Activated naive CD8-positive, alpha-beta T cell treated with anti-CD3 and anti-CD28 coated beads, Interleukin-2, amount 50 U/mL, for 24 hours (primary cell): Measurements from ENCODE around the gene LRRC15.

Experiments used
- ATAC-seq: fragments of 150-1000 bp; cut with Tn5 transposase; one replicate; pipeline ENCODE4 v1.10.0; 2021
- DNase-seq: peaks from one replicate; pipeline ENCODE4 v3.0.0; 2021
- H3K27ac Mint-ChIP-seq: one replicate; pipeline ENCODE4 v1.8.0; 2021; ENCODE audit warnings: mild to moderate bottlenecking, mixed read lengths
- H3K27me3 Mint-ChIP-seq: one replicate; pipeline ENCODE4 v1.8.0; 2021; ENCODE audit warnings: mixed read lengths
- H3K36me3 Mint-ChIP-seq: one replicate; pipeline ENCODE4 v1.8.0; 2021; ENCODE audit warnings: low read depth, mixed read lengths
- H3K4me1 Mint-ChIP-seq: one replicate; pipeline ENCODE4 v1.8.0; 2021; ENCODE audit warnings: mixed read lengths
- H3K4me3 Mint-ChIP-seq: one replicate; pipeline ENCODE4 v1.8.0; 2021; ENCODE audit warnings: mild to moderate bottlenecking, moderate library complexity, mixed read lengths
- H3K9me3 Mint-ChIP-seq: one replicate; pipeline ENCODE4 v1.8.0; 2021; ENCODE audit warnings: mixed read lengths

Gene LRRC15

DNA sequence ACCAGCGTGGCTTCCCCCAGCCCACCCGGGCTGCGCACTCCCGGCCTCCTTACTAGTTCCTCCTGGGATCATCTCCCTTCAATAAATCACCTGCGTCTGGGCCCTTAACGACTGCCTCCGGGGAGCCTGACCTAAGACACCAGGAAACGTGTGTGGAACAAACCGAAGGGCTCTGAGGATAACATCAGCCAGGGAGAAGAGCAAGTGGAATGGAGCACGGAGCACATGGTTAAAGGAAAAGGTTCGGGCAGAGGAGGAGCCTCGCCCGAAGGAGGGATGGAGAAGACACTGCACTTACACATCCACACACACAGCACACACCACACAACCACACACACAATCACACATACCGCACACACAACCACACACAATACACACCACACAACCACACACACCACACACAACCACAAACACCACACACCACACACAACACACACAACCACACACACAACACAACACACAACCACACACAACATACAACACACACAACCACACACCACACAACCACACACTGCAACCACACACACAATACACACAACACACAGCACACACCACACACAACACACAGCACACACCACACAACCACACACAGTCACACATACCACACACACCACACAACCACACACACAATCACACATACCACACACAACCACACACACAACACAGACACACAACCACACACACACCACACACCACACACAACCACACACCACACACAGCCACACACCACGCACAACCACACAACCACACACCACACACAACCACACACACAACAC lies 43.2 kb downstream of the LRRC15 start:
- H3K4me1 Mint-ChIP-seq, result peaks cover 6% of the 10 kb centered on the region
- peaks cover 16% of the 10 kb centered on the region for H3K27me3 Mint-ChIP-seq
- no peaks in the 10 kb centered on the region for H3K9me3 Mint-ChIP-seq
- DNase-seq (no peak), ATAC-seq (no peak)
- H3K36me3 Mint-ChIP-seq, result no peaks in the 10 kb centered on the region
- H3K27ac Mint-ChIP-seq, result no peak overlapping the region
- no peak overlapping the region for H3K4me3 Mint-ChIP-seq

DNA sequence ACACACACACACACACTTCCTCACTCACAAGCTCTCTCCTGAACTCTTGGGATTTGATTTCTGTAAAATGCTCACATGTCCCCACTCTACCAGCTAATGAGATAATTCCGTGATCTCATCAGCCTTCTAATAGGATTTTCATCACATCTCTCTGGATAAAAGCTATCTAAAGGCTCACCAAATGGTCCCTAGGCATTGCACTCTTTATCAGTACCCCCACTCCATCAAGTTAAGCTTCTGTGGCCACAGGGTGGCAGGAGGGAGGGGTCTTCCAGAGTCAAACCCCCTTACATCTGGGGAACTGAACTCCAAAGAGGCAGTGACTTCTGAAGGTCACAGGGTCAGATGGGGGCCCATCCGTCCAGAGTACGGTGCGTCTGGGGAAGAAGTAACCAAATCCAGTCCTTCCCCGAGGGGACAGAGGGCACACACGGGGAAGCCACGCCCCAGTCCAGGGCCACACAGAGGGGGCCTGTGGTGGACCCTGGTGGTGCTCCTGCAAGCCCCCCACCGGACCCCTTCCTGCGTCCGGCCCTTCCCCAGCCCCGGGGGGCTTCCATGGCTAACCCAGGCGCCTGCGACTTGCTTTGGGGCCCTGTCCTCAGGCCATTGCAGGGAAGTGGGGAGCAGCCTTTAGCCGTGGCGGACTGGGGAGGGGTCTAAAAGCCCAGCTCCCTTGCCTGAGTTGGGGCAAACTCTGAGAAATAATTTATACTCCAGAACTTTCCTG lies 44.0 kb downstream of the LRRC15 start:
- Mint-ChIP-seq H3K36me3 (no peaks in the 10 kb centered on the region), H3K27ac (no peak overlapping the region), H3K9me3 (no peaks in the 10 kb centered on the region), H3K4me1 (peaks cover 6% of the 10 kb centered on the region), H3K4me3 (no peak overlapping the region), H3K27me3 (peaks cover 9% of the 10 kb centered on the region)
- DNase-seq (no peak), ATAC-seq (no peak)

DNA sequence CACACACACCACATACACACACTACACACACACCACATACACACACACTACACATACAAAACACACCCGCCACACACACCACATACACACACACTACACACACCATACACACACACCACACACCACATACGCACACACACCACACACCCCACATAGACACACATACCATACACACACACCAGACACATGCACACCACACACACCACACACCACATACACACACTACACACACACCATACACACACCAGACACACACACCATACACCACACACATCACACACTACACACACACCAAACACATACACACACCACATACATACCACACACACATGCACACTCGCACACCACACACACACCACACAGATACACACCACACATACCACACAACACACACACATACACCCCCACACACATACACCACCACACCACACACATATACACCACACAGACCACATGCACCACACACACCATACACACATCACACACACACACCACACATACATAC lies 44.7 kb downstream of the LRRC15 start:
- Mint-ChIP-seq H3K36me3 (no peaks in the 10 kb centered on the region), H3K4me3 (no peak overlapping the region), H3K4me1 (peaks cover 6% of the 10 kb centered on the region), H3K9me3 (no peaks in the 10 kb centered on the region), H3K27me3 (peaks cover 9% of the 10 kb centered on the region), H3K27ac (no peak overlapping the region)
- DNase-seq, result no peak
- no peak for ATAC-seq

DNA sequence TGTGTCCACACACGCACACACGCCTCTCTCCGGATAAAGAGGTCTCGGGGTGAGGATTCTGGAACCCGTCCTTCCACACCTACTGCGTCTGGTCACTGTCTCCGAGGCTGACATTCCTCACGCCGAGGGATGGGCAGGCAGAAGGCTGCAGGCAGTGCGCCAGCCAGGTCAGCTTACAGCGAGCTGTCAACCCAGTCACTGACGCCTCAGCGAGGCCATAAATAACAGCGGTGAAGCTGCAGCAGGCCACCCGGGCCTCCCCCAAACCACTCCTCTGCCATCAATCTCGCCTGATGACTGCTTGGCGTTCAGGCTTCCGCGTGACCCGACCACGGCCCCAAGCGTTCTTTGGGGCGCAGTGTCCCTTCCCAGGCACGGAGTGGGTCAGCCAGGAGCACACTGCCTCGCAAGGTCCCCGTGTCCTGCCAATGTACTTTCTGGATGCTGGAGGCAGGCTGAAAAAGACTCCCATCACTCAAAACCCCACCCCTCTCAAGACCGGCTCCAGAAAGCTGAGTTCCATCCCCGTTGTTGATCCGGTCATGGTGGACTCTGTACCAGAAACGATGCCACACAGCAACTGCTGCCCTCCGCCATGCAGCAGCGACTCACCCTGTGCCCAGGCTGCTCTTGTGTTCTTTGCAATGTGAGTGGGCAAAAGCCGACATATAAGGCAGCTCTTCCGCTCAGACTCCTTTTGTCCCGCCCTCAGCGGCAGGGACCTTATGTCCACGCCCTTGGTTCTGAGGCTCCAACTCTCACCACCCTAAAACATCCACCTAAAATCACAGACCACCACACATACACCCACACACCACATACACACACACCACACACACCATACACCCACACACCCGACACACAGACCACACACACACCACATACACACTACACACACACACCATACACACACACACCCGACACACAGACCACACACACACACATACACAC lies 45.5 kb downstream of the LRRC15 start:
- peak; percentile 20 for DNase-seq
- no peaks in the 10 kb centered on the region for H3K36me3 Mint-ChIP-seq

DNA sequence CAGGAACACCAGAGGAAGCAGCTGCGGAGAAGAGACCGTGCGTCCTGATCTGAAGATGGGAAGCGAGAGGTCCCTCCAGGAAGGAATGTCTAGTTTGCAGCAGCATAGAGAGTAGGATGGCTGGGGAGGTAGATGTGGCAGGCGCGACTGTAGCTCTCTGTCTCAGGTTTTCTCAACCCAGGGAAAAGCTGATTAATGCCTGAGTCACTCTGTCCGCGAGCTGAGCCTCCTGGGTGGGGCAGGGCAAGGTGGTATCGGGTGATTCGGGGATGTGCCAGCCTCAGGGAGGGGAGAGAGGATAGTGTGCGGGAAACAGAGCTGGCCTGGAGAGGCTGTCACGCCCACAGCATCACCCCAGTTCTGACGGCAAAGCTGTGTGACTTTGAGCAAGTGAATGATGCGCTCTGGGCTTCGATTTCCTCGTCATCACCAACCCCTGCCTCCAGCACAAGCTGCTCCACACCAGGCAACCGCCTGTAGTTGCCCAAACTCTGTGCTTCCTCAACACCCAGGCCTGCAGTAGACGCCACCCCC lies 46.8 kb downstream of the LRRC15 start:
- peak; percentile 75 for ATAC-seq
- peaks cover 6% of the 10 kb centered on the region for H3K4me1 Mint-ChIP-seq
- no peak overlapping the region for H3K27ac Mint-ChIP-seq
- H3K9me3 Mint-ChIP-seq, result no peaks in the 10 kb centered on the region
- no peaks in the 10 kb centered on the region for H3K36me3 Mint-ChIP-seq
- DNase-seq, result peak; percentile 34
- peaks cover 12% of the 10 kb centered on the region for H3K27me3 Mint-ChIP-seq
- no peak overlapping the region for H3K4me3 Mint-ChIP-seq

More for the DNA sequence above, 45.5 kb downstream of the LRRC15 start:
- peak; percentile 43 for ATAC-seq
- H3K27ac Mint-ChIP-seq, result no peak overlapping the region
- H3K4me3 Mint-ChIP-seq, result no peak overlapping the region
- no peaks in the 10 kb centered on the region for H3K9me3 Mint-ChIP-seq
- peaks cover 6% of the 10 kb centered on the region for H3K4me1 Mint-ChIP-seq
- H3K27me3 Mint-ChIP-seq, result peaks cover 9% of the 10 kb centered on the region

DNA sequence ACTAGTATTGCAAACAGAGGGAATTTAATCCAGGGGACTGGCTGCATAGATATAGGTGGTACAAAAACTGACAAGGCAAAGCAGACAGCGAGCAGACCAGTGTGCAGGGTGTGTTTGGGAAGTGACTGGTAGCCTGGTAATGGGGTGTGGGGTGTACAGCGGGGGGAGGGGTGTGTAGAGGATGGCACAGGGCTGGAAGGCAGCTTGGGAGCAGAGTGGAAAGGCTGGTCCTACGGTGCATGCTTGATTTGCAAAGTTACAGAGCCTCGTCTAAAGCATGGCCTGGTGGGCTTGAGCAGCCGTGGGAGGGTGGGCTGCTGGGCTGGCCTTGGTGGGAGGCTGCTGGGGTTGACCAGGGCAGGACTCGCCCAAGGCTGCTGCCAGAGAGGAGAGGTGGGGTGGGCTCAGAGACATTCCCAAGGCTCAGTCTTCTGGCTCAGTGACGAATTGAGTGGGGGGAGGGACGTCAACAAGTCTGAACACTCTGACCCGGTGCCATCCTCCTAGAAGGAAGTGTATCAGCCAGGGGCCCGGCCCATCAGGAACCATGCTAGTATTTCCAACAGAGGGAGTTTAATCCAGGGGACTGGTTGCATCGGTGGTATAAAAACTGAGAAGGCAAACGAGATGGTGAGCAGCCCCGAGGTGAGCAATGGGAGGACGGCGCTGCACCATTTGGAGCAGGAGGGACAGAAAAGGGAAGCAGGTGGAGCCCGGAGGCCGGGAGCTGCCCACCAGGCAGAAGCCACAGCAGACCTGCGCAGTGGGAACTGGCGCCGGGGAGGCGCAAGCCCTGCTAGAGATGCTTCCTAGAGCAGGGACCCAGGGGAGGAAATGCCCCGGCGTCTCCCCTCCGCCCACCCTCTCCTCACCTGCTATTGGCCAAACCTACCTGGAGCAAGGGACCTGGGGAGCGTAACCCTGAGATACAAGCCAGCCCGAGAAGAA lies 47.6 kb downstream of the LRRC15 start:
- DNase-seq, result no peak
- no peaks in the 10 kb centered on the region for H3K9me3 Mint-ChIP-seq
- H3K36me3 Mint-ChIP-seq, result no peaks in the 10 kb centered on the region
- no peak overlapping the region for H3K27ac Mint-ChIP-seq
- peaks cover 6% of the 10 kb centered on the region for H3K4me1 Mint-ChIP-seq
- no peak for ATAC-seq
- H3K27me3 Mint-ChIP-seq, result peaks cover 20% of the 10 kb centered on the region
- no peak overlapping the region for H3K4me3 Mint-ChIP-seq

DNA sequence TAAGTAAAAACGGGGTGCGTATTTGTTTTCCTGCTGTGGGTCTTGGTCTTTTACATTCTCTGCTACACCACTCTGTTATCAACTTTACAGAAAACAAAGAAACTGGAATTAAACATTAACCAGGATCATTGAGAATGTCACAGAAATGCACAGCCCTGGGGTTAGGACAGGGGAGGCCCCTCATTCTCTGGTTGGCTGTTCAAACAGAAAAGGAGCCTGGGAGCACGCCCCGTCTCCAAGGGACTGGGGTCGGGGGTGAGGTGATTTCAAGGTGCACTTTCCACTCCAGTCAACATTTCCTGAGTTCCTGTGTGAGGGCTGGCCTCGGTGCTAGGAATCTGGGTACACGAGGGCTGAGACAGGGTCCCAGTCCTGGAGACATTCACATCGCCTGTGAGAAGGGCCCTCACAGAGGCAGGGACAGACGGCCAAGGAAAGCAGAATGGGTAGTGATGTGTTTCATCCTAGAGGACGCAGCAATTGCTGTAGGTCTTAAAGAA lies 48.7 kb downstream of the LRRC15 start:
- Mint-ChIP-seq H3K9me3 (no peaks in the 10 kb centered on the region), H3K36me3 (no peaks in the 10 kb centered on the region), H3K4me3 (no peak overlapping the region), H3K27me3 (peaks cover 30% of the 10 kb centered on the region), H3K4me1 (peaks cover 12% of the 10 kb centered on the region), H3K27ac (no peak overlapping the region)
- DNase-seq (no peak), ATAC-seq (no peak)

DNA sequence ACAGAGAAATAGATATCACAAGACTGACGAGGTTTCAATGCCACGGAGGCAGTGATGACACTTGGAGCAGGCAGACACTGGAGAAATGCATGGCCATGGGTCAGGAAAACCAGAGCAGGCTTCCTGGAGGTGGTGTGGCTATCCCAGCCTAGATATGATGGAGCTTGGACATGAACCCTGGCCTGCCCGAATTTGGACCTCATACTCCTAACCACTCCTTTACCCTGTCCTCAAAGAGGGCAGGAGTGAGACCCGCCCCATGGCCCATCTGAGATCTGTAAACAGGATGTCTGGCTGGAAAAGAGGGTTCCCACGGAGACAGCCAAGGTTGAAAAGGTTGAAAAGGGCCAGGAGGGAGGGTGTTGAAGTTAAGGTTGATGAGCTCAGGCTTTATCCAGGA lies 49.4 kb downstream of the LRRC15 start:
- DNase-seq (no peak), ATAC-seq (no peak)
- Mint-ChIP-seq H3K27me3 (peaks cover 33% of the 10 kb centered on the region), H3K27ac (no peak overlapping the region), H3K4me1 (peaks cover 15% of the 10 kb centered on the region), H3K4me3 (no peak overlapping the region), H3K36me3 (no peaks in the 10 kb centered on the region), H3K9me3 (no peaks in the 10 kb centered on the region)

DNA sequence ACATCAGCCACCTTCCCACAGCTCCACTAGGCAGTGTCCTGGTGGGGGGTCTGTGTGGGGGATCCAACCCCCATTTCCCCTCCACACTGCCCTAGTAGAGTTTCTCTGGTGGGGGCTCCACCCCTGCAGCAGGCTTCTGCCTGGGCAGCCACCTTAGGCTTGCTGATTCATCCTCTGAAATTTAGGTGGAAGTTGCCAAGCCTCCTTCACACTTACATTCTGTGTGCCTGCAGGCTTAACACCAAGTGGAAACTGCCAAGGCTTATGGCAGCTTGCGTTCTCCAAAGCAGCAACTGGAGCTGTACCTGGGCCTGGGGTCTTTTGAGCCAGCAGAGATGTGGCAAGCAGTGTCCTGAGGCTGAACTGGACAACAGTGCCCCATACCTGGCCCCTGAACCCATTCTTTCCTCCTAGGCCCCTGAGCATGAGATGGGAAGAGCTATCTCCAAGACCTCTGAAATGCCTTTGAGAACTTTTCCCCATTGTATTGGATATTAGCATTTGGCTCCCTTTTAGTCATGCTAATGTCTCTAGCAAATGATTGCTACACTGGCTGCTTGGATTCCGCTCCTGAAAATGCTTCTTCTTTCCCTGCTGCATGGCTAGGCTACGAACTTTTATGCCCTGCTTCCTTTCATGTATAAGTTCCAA lies 50.9 kb downstream of the LRRC15 start:
- Mint-ChIP-seq H3K36me3 (no peaks in the 10 kb centered on the region), H3K4me1 (peaks cover 17% of the 10 kb centered on the region), H3K27ac (no peak overlapping the region), H3K4me3 (no peak overlapping the region), H3K27me3 (peaks cover 41% of the 10 kb centered on the region), H3K9me3 (no peaks in the 10 kb centered on the region)
- ATAC-seq (no peak), DNase-seq (no peak)

DNA sequence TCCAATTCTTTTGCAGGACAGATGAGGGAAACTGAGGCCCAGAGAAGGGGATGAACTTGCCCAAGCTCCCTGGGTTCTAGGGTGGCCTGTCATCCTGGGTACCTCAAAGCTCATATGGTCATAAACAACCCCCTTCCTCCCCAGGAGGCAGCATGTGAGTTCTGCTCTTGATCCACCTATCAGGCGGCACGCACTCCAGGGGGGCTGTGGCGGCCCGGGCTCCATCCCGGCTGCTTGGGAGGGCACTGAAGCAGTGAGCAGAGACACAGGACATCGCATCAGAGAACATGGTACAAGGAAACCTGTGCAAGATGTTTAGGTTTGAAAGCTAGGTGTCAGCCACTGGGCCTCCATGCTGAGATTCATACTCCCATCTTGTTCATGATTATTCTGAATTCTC lies 52.6 kb downstream of the LRRC15 start:
- DNase-seq, result no peak
- Mint-ChIP-seq H3K27me3 (peaks cover 45% of the 10 kb centered on the region), H3K9me3 (no peaks in the 10 kb centered on the region), H3K4me1 (peaks cover 18% of the 10 kb centered on the region), H3K27ac (no peak overlapping the region), H3K4me3 (no peak overlapping the region), H3K36me3 (no peaks in the 10 kb centered on the region)
- ATAC-seq, result no peak

DNA sequence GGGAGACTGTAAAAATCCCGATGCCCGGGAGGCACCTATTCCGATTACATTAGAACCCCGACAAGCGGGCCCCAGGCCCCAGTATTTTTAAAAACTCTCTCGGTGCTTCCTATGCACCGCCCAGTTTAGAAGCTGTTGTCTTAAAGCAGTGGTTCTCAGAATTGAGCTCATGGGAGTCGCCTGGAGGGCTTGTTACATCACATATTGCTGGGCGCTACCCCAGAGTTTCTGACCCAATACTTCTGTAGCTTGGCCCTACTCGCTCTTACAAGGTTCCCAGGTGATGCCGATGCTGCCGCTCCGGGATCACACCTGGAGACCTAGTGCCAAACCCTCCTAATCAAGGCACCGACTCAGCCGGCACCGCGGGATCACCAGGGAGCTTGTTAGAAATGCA lies 53.6 kb downstream of the LRRC15 start:
- Mint-ChIP-seq H3K4me3 (no peak overlapping the region), H3K27me3 (peaks cover 50% of the 10 kb centered on the region), H3K36me3 (no peaks in the 10 kb centered on the region), H3K27ac (no peak overlapping the region), H3K9me3 (no peaks in the 10 kb centered on the region), H3K4me1 (peaks cover 18% of the 10 kb centered on the region)
- DNase-seq (no peak), ATAC-seq (peak; percentile 12)

DNA sequence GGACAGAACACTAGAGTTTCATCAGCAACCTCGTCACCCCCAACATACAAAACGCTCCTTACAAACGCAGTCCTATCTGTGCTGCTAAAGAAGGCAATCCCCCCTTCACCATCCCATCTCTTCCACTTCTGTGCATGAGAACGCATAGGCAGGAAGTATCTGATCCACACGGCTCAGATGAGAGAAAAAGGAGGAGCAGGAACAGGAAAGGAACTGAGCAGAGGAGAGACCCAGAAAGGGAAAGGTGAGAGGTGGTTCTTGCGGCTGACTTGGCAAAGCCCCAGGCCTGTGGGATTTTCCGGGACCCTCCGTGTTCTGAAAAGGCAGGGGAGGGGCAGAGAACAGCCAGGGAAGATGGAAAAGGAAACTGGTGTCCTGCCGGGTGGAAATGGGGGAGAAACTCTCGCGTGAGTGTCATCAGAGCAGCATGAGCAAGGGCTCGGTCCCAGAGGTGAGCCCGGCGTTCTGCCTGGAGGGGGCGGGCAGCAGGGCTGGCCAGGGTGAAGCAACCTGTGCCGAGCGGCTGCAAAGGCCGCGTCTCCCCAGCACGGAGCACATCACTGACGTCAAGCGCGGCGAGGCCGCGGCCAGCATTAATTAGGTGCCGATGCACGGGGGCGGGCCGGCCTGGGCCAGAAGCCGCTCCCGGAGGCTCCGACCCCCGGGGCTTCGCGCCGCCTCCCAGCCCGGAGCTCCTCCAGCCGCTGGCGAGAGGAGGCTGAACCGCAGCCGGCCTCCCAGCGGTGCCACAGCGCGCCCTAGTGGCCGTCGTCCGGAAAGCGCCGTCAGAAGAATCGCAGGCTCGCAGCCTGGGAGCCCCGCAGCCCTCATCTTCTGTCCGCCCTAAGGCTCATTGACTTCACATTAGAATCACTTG lies 54.2 kb downstream of the LRRC15 start:
- Mint-ChIP-seq H3K9me3 (no peaks in the 10 kb centered on the region), H3K27ac (peak overlapping the region; percentile 68), H3K27me3 (peaks cover 52% of the 10 kb centered on the region), H3K36me3 (no peaks in the 10 kb centered on the region), H3K4me3 (peak overlapping the region; percentile 70), H3K4me1 (peaks cover 18% of the 10 kb centered on the region)
- peak; percentile 82 for ATAC-seq
- peak; percentile 88 for DNase-seq
